HFFc6 (cell line): ENCODE measurements around the gene OXTR. TPM values are rescaled to one million over a fixed set of nuclear protein-coding genes. Genes with fewer than 3 reads are reported as not detected.

Experiments
- DNase-seq: peaks from one replicate; pipeline ENCODE4 v3.0.0-alpha.2; 2018
- H3K27ac Mint-ChIP-seq: 2 replicates; pipeline ENCODE4 v1.8.0; 2020; ENCODE audit warnings: mild to moderate bottlenecking, mixed read lengths
- H3K27me3 Mint-ChIP-seq: 2 replicates; pipeline ENCODE4 v1.8.0; 2021; ENCODE audit warnings: mild to moderate bottlenecking, moderate library complexity, mixed read lengths; ENCODE audit not compliant: insufficient read depth
- H3K36me3 Mint-ChIP-seq: 2 replicates; pipeline ENCODE4 v1.8.0; 2021; ENCODE audit warnings: low read depth, mixed read lengths
- H3K4me1 Mint-ChIP-seq: 2 replicates; pipeline ENCODE4 v1.8.0; 2020; ENCODE audit warnings: low read depth, mixed read lengths
- H3K4me3 Mint-ChIP-seq: 2 replicates; pipeline ENCODE4 v1.8.0; 2020; ENCODE audit warnings: mild to moderate bottlenecking, moderate library complexity, mixed read lengths
- H3K9me3 Mint-ChIP-seq: 2 replicates; pipeline ENCODE4 v1.8.0; 2020; ENCODE audit warnings: mild to moderate bottlenecking, mixed read lengths
- total RNA-seq, 6 experiments: library from RNA; stranded (reverse); fragmentation: NEBNext Ultra II Directional; extraction: Animal tissue kit (Norgen Biotek cat#: 25700); gene quantifications; 2 replicates in 1 of 6; 3 replicates in 5 of 6; pipeline ENCODE4 v1.2.3, GENCODE V29; 2021
- TF ChIP-seq, protein P1 (sequence below): fragments of 200-600 bp; sonication (generic); IDR thresholded peaks from 2 replicates; pipeline ENCODE4 v1.5.0; 2021; ENCODE audit warnings: antibody characterized with exemption, mild to moderate bottlenecking

The OXTR gene
- total RNA-seq, 6 experiments from 2014 or later, result 596 to 899 (median 635) TPM

- peak overlapping the region; percentile 91 for H3K27ac Mint-ChIP-seq
- TF ChIP-seq, protein P1, sequence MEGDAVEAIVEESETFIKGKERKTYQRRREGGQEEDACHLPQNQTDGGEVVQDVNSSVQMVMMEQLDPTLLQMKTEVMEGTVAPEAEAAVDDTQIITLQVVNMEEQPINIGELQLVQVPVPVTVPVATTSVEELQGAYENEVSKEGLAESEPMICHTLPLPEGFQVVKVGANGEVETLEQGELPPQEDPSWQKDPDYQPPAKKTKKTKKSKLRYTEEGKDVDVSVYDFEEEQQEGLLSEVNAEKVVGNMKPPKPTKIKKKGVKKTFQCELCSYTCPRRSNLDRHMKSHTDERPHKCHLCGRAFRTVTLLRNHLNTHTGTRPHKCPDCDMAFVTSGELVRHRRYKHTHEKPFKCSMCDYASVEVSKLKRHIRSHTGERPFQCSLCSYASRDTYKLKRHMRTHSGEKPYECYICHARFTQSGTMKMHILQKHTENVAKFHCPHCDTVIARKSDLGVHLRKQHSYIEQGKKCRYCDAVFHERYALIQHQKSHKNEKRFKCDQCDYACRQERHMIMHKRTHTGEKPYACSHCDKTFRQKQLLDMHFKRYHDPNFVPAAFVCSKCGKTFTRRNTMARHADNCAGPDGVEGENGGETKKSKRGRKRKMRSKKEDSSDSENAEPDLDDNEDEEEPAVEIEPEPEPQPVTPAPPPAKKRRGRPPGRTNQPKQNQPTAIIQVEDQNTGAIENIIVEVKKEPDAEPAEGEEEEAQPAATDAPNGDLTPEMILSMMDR, result no peak
- peaks cover 13% of the 10 kb centered on the region for H3K27me3 Mint-ChIP-seq
- peak; percentile 40 for DNase-seq
- H3K4me1 Mint-ChIP-seq, result peaks cover 56% of the 10 kb centered on the region
- H3K36me3 Mint-ChIP-seq, result peaks cover 52% of the 10 kb centered on the region
- H3K9me3 Mint-ChIP-seq, result peaks cover 26% of the 10 kb centered on the region; the same call in 1 of the 2 replicates
- peak overlapping the region; percentile 97 for H3K4me3 Mint-ChIP-seq
Observed at GRCh38 chr3:8768364-8769087, 887 bp downstream of the OXTR start.

- DNase-seq, result no peak
- Mint-ChIP-seq H3K36me3 (peaks cover 59% of the 10 kb centered on the region), H3K4me3 (peak overlapping the region; percentile 97)
Observed at GRCh38 chr3:8767667-8768363, 1.6 kb downstream of the OXTR start.

GRCh38 chr3:8767256-8767666, 2.2 kb downstream of the OXTR start:
- peaks cover 19% of the 10 kb centered on the region for H3K27me3 Mint-ChIP-seq

More at GRCh38 chr3:8767667-8768363, 1.6 kb downstream of the OXTR start:
- TF ChIP-seq, protein P1, result peak; percentile 28; the same call in 1 of the 2 replicates
- H3K9me3 Mint-ChIP-seq, result peaks cover 26% of the 10 kb centered on the region; the same call in 1 of the 2 replicates
- peaks cover 63% of the 10 kb centered on the region for H3K4me1 Mint-ChIP-seq
- peaks cover 18% of the 10 kb centered on the region for H3K27me3 Mint-ChIP-seq
- peak overlapping the region; percentile 91 for H3K27ac Mint-ChIP-seq

GRCh38 chr3:8766148-8766547, 3.3 kb downstream of the OXTR start:
- TF ChIP-seq, protein P1, result no peak
- Mint-ChIP-seq H3K4me1 (peaks cover 77% of the 10 kb centered on the region), H3K4me3 (peak overlapping the region; percentile 97), H3K27me3 (peaks cover 21% of the 10 kb centered on the region), H3K36me3 (peaks cover 73% of the 10 kb centered on the region), H3K27ac (peak overlapping the region; percentile 88), H3K9me3 (peaks cover 26% of the 10 kb centered on the region; the same call in 1 of the 2 replicates)
- DNase-seq, result no peak

More at GRCh38 chr3:8767256-8767666, 2.2 kb downstream of the OXTR start:
- DNase-seq, result no peak
- peaks cover 69% of the 10 kb centered on the region for H3K4me1 Mint-ChIP-seq
- H3K27ac Mint-ChIP-seq, result peak overlapping the region; percentile 88
- H3K36me3 Mint-ChIP-seq, result peaks cover 64% of the 10 kb centered on the region
- TF ChIP-seq, protein P1, result no peak
- H3K9me3 Mint-ChIP-seq, result peaks cover 26% of the 10 kb centered on the region; the same call in 1 of the 2 replicates
- H3K4me3 Mint-ChIP-seq, result peak overlapping the region; percentile 97

- peak overlapping the region; percentile 88 for H3K27ac Mint-ChIP-seq
- TF ChIP-seq, protein P1, result no peak
- H3K27me3 Mint-ChIP-seq, result peaks cover 23% of the 10 kb centered on the region
- H3K9me3 Mint-ChIP-seq, result peaks cover 26% of the 10 kb centered on the region; the same call in 1 of the 2 replicates
- H3K4me3 Mint-ChIP-seq, result peak overlapping the region; percentile 97
- peaks cover 77% of the 10 kb centered on the region for H3K4me1 Mint-ChIP-seq
- DNase-seq, result no peak
- peaks cover 79% of the 10 kb centered on the region for H3K36me3 Mint-ChIP-seq
Observed at GRCh38 chr3:8765528-8765927, 3.9 kb downstream of the OXTR start.
